Stimulated activated CD4-positive, alpha-beta T cell treated with anti-CD3 and anti-CD28 coated beads, Interleukin-4, amount 100 ng/mL, for 24 hours (primary cell): ENCODE results near the gene COL4A4.

Experiments
- DNase-seq: peaks from one replicate; pipeline ENCODE4 v3.0.0-alpha.2; 2020

COL4A4 gene

DNA sequence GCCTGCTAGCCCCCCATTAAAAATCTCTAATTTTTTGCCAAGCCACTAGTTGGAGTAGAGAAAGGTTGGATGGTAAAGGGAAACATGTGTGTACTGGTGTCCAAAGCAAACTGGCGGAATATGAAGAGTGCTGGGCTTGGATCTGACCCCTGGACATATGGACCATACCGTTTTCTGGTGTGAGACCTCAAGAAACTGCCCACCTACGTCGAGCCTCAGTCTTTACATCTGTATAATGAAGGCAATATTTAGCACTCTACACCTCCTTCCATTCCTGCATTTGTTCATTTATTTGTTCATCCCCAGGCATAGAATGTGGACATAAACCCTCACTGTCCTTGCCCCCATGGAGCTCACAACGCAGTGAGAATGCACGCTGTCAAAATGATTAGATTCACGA lies 185.7 kb downstream of the COL4A4 start:
- no peak for DNase-seq

DNA sequence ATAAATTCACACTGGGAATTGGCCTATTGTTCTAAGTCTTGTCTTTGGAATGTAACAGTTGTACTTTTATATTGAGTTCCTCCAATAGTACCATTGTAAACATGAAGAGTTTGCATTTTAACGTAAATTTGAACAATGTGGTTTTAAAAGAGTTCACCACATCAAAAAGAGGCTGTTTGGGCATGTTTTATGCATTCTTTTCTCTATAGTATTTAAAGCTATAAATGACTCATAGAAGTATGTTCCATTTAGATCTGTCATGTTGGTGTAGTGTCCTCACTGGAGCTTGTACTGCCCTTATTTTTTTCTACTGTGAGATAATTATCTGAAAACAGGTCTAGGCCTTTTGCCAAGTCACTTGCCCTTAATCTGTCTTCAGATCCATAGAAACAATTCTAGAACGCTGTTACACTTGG lies 186.2 kb downstream of the COL4A4 start:
- no peak for DNase-seq

DNA sequence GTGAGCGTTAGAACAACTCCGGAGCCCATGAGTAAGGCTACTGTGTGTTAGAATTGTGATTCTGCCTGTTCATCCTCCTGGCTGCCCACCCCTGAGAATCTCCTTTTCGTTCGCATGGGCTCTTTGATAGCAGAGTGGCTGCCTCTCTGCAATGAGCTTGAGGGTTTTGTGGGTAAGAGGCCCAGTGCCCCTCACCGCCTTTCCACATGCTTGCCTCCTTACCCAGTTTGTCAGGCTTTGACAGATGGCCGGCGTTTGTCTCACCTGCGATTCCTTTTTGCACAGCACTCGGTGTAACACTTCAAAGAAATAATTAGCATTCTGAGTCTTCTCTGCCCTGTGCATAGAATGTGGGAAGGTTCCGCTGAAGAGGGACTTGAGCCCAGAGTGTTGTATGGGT lies 190.2 kb downstream of the COL4A4 start:
- no peak for DNase-seq

DNA sequence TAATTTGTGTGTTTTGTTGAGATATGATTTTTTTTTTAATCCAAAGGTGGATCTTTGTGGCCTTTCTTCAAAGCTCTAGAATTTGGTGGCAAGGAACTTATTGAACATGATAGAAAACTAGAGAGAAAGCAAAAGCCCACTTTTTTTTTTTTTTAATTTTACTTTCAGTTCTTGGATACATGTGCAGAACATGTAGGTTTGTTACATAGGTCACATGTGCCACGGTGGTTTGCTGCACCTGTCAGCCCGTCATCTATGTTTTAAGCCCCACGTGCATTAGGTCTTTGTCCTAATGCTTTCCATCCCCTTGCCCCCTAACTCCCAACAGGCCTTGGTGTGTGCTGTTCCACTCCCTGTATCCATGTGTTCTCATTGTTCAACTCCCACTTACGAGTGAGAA lies 192.2 kb downstream of the COL4A4 start:
- no peak for DNase-seq

DNA sequence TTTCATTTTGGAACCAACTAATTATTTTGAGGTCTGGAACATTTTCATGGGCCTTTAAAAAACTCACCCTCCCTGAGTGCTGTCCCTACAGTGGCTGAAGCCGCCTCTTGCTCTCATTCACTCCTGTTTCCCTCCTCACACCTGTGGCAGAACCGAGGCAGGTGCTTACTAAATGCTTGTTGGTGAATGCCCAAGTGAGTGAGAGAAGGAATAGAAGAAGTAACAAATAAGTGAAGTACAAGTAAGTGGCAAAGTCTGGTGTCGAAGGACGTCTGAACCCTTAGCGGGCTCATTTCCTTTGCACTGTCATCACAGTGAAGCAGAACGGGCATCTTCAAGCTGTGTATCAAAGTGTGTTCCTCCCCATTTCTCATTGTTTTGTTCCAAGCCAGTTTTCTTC lies 192.9 kb downstream of the COL4A4 start:
- DNase-seq = no peak

DNA sequence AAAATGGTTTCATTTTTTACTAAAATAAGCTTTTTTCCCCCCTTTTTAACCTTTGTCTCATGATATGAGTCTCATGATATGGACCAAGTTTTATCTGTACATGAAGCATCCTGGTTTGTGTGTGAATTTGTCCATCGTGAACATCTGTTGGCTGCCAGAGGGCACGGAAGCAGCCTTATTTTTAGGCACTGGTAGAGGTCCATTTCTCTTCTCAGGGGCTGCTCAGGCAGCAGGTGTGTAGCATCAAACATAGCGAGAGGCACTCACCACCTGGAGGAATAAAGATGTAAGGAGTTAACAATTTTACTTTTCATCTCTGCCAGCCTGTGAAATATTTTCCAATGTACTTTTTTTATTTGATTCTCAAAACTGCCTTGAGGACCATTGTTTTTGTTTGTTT lies 193.6 kb downstream of the COL4A4 start:
- DNase-seq = no peak

DNA sequence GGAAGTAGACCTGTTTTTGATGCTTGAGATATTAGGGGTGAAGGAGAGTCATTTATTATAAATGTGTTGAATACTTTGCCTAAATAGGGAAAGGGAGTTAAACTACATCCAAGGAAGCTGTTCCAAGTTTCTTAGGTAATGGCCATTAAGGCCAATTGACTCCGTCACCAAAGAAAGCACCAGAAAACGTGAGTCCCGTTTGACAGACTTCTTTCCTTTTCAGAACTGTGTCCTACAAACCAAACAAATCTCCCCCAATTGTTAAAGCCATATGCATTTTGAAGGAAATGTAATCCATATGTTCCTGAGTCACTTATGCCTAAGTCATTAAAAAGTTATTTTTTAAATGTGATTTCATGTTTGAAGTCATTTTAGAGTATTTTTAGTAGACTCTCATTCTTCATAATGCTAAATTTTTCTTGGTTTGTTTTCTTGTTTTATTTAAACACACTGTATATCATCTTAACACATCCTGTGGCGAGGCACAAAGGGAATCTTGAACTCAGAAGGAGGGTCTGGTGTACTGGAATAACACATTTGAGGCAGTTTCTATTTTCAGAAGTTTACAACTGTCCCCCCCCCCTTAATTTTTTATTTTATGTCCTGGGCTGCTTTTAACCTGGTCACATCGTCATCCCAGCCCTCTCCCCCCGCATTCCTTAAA lies 194.5 kb downstream of the COL4A4 start:
- DNase-seq = no peak

DNA sequence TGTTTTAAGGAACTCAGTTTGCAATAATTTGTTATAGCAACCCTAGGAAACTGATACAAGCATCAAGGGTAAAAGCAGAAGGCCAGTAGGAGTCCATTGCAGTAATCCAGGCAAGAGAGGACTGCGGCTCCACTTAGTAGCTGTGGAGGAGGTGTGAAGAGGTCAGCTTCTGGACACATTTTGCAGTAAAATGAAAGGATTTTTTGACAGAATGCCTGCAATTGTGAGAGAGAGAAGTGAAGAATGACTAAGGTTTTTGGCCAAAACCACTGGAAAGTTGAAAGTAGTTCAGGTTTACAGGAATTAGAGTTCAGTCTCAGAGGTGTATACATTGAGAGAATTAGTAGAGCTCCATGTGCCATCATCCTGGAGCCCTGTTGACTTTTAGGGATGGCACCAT lies 198.6 kb downstream of the COL4A4 start:
- no peak for DNase-seq

DNA sequence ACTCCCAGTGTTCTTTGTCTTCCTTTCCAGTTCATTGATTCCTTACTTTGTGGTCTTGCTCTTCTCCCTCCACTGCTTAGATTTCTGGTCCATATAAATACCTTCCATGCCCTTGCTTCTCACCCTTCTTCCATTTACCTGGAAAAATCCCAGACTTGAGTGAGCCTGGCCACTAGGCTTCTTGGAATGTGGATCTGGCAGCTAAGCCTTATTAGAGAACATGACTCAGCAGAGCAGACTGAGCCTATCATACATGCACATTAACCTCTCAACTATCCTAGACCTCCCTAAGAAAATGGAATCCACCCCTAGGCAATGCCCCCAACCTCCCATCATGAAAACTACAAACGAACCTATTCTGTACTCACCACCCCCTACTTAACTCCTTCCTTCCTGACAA lies 200.5 kb downstream of the COL4A4 start:
- no peak for DNase-seq

DNA sequence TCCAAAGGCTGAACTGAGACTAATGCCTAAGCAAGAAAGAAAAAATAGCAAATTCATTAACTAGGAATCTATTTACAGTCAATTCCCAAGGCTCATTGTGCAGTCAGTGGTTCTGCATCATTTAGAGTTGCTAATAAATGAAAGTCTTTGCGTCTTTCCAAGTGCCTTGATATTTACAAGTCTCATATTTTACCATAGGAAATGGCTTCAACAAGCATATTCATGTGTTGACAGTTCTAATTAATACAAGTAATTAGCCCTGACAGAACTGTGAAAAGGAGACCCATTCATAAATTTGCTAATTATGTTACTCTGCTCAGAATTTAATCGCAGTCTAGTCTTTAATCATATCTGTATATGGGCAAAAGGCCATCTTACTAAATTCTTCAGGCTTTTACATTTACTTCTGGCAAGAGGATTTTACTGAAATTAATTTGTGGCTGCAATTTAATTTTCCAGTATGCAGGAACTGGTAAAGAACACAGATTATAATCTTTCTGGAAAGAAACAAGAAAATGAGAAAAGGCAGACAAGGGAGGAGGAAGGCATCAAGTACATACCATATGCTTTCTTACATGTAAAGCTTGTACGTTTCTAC lies 201.7 kb downstream of the COL4A4 start:
- DNase-seq = no peak

DNA sequence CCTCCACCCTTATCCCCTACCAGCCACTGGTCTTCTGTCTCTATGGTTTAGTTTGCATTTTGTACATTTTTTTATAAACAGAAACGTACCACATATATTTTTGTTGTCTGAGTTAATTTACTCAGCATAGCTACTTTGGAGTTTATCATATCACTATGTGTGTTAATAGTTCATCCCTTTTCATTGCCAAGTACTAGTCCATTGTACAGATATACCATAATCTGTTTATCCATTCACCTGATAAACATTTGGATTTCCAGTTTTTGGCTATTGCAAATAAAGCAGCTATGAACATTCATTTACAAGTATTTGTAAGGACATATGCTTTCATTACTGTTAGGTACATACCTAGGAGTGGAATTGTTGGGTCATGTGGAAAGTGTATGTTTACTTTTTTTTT lies 204.6 kb downstream of the COL4A4 start:
- no peak for DNase-seq

DNA sequence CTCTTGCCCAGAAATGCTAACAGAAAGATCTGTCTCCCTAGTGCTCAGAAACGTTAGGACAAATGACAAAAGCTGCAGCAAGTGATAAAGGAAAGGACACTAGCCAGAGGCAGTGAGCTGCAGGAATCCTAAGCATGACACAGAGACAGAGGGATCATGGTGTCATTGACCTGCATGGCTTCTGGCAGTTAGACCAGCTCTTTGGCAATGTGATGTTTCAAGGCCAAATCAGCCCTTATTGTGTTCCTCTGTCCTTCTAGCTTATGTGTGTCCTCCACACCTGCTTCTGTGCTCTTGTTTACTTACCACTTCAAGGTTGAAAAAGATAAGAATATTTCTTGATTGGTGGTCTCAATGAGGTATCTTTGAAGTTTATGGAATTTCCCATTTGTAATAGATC lies 207.3 kb downstream of the COL4A4 start:
- DNase-seq = no peak

DNA sequence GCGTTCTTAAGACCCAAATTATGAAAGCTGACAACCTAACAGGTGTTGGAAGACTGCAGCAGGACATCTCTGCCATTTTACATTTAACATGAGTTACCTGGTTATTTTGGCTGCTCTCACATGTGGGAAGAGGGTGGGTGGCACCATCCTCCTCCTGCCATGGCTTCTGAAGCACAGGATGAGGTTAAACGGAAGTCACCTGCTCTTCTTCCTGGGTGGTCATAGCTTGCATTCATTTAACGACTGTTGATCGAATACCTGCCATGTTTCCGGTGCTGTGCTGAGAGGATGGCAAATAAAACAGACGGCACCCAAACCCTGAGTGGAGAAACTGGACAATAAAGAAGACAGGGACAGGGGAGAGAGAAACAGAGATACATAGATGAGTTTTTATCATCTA lies 210.2 kb downstream of the COL4A4 start:
- no peak for DNase-seq

DNA sequence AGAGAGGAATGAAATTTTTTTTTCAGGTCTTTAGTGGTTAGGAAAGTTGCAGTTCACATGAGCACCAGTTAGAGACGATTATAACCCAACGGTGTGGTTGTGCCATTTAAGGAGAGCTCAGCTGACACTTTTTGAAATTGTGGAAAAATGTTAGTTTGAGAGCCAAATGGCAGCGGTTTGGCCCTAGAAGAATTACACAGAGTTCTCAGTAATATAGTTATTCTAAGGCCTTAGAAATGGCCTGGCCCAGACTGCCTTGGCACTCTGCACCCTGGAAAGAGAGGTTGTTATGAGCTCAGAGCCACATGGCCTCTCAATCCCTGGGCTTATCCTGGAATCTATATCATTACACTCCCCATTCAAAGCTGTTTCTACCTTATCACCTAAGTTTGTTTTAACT lies 210.8 kb downstream of the COL4A4 start:
- DNase-seq = no peak
